Activated CD4-positive, alpha-beta T cell treated with anti-CD3 and anti-CD28 coated beads, Interleukin-2, amount 50 U/mL, for 48 hours (primary cell): ENCODE measurements around the gene ALS2CL.

ENCODE experiments used
- DNase-seq, 2 experiments: peaks; one replicate each; pipeline ENCODE4 v3.0.0-alpha.2; 2020

The ALS2CL gene

DNA sequence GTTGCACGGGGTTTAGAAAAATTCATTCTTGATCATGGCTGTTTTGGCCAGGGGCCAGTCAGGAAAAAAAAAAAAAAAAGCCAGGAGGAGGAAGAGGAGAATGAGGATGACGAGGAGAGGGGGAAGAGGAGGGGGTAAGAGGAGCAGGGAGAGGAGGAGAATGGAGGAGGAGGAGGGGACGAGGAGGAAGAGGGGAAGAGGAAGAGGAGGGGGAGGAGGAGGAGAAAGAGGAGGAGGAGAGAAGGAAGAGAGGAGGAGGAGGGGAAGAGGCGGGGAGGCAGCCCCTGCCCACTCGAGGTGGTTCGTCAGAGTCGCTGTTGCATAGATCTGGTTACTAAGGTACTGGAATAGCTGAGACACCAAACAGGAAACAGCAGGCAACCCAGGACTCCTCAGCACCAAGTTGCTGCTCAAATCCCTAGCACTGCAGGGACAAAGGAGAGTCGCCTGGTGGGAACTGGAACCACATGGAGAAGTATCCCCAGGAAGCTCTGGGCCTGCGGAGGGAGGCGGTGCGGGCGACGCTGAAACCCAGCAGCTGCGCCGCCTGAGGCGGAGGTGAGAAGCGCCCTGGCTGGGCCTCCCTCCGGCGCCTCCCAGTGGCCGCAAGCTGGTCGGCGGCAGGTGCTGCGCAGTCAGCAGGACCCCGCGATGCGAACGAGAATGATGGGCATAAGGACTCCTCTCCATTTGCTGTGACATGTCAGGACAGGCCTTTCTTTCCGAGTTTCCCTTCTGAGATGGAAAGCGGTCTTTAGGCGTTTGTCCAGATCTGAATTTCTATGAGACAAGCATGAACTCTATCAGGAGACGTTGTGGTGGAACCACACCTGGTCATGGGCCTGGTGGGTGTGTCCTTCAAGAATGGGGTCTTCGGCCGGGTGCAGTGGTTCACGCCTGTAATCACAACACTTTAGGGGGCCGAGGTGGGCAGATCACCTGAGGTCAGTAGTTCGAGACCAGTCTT, 63.6 kb downstream of the ALS2CL start:
- peak; percentile 76 to 80 for DNase-seq

DNA sequence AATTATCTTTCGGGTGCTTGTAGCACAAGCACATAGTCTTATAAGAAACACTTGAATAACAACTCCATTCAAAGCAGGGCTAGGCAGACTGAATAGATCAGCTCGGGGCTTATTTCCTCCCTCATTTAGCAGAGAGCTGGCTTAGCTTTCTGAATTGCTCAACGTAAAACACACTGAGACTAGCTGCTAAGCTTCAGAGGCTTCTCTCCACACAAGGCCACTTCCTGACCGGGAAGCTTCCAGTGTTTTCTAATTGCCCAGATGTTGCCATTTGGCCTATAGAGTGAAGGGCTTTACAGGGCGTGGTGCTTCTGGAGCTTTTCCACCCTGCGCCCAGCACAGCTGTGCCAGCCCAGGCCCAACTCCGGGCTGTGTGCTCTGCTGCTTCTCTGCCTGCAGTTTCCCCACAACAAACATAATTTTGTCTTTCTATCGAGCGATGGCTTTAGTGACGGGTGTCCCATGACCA, 64.5 kb downstream of the ALS2CL start:
- no peak for DNase-seq

DNA sequence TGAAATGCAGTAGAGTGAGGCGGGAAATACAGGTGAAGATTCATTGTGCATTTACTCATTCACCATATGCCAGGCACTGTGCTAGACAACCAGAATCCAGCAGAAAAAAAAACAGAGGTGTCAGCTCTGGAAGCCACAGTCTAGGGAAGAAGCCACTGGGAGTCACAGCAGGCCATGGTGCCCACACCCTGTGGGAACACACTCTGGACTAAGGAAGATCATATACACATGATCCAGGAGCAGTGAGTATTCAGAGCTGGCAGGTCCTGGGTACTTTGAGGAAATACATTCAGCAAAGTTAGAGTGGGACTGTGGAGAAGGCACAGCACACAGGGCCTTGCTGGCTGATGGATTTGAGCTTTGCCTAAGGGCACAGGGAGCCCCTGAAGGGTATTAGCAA, 66.4 kb downstream of the ALS2CL start:
- no peak for DNase-seq

DNA sequence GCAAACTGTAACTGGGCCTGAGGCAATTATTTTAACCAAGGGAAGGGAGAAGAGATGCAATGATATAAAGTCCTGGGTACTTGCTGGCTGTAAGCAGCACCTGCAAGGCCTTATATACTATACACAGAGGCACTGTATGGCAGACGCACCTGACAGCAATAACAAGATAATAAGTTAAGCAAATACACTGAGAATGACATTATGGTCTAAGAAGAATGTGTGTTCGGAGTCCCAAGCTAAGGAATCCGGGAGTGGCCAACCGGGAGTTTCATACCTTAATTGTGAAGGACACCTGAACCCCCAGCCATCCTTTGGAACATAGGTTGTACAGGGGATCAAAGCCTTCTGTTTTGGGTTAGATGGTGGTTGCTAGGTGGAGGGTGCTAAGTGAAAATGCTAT, 67.4 kb downstream of the ALS2CL start:
- DNase-seq: no peak

DNA sequence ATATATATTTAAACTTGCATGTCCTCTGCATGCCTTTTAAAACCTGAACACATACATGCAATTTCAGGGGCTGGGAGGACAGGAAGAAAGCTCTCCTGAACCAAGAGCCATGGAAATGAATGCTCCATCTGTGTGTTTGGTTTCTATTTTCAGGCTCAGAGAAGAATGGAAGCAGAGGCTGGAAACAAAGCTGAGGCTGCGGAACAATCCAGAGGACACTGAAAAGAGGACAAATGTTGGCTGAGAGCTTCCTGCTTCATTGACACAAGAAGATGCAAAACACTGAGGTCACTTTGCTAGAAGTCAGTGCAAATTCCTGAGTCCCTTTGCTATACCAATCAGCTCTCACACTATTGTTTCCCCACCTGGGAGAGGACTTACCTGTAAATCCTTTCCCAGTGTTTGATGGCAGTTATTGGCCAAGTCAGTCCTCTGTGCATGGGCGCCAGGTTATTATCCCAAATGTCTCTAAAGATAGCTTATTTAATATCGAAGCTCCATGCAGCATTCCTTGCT, 68.4 kb downstream of the ALS2CL start:
- no peak for DNase-seq

DNA sequence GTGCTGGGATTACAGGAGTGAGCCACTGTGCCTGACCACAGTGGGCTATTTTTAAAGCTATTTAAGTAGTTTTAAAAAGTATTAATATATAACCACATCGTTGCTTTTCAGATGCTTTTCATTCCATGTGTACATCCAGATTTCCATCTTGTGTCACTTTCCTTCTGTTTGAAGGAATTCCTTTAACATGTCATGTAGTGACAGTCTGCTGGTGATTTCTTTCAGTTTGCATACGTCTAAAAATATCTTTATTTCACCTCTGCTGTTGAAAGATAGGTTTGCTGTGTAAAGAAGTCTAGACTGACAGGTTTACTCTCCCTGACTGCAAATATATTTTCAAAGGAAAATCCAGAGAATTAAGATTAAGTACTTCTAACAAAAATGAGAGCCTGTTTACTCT, 68.9 kb downstream of the ALS2CL start:
- DNase-seq: no peak

DNA sequence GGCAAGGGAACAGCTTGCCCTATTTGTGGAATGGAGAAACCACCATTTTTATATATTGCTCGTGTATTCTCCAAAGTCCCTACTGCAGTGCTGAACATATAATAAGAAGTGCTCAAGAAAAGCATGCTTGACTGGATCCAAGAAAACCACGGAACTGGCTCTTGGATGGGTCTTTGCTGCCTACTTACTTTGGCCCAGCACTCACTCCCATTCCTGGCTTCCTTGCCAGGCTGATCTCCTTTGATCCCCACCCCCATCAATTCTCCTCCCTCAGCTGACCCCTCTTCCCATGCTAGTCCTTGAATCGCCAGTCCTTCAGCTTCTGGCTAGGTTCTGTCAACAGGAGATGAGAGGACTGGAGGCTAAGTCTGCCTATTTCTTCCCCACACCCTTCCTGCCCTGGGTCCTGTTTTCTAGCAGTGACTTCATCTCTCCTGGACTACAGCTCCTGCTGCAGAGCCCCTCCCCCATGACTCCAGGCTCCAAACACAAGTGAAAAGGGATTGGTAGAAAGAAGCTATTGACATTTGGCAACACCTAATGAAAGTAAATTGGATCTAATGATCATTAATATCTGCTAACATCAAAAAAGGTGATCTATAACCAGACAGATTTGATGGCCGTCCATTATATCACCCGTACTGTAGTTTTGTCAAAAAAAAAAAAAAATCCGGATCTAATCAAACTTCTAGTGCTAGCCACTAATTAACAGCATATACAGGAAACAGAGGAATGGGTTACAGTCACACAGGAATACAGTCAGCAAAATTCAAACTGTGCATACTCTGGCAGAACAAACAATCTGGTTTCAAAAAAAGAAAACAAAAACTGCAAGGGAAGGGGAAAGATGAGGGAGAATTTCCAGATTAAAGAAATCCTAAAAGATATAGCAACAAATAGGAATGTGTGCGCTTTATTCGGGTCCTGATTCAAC, 73.4 kb downstream of the ALS2CL start:
- no peak for DNase-seq
